ENCODE data around the gene SPINT3.

SPINT3 gene

GRCh38 chr20:45523821-45524220, 8.4 kb upstream of the SPINT3 start:
- H3K79me2 ChIP-seq (ENCODE audit: control insufficient read depth, low read length) = no peaks in the 10 kb centered on the region
- no peak overlapping the region for H3K27ac ChIP-seq (ENCODE audit: low read depth, low read length)
- no peaks in the 10 kb centered on the region for H3K4me1 ChIP-seq (ENCODE audit: control insufficient read depth, low read length)
- no peak overlapping the region for H3K4me2 ChIP-seq (ENCODE audit: low read length)
- no peaks in the 10 kb centered on the region for H3K9me2 ChIP-seq (replicated peaks; ENCODE audit: control insufficient read depth, low read length)
- peaks cover 10% of the 10 kb centered on the region; the same call in 1 of the 2 replicates for H3K27me3 ChIP-seq (ENCODE audit: control insufficient read depth, low read length)
- no peak for TF ChIP-seq CTCF (IDR thresholded peaks at IDR 0.05; ENCODE audit: low read depth, low read length, poor library complexity, severe bottlenecking)
- no peak for TF ChIP-seq EZH2phosphoT487 (IDR thresholded peaks at IDR 0.05; ENCODE audit: borderline replicate concordance, low read length)
- H4K20me1 ChIP-seq (ENCODE audit: control insufficient read depth, insufficient read depth, low read depth, low read length) = no peaks in the 10 kb centered on the region
- no peaks in the 10 kb centered on the region for H3F3A ChIP-seq (ENCODE audit: control insufficient read depth, insufficient read depth)
- no peaks in the 10 kb centered on the region for H3K9me3 ChIP-seq (ENCODE audit: control insufficient read depth, insufficient read depth, low read length)
- no peak overlapping the region for H3K4me3 ChIP-seq (ENCODE audit: low read length)
- H3K36me3 ChIP-seq (ENCODE audit: control insufficient read depth, low read length) = no peaks in the 10 kb centered on the region

- Histone ChIP-seq H3K9me2 (replicated peaks; ENCODE audit: control insufficient read depth, low read length) (no peaks in the 10 kb centered on the region), H3K4me1 (ENCODE audit: control insufficient read depth, low read length) (no peaks in the 10 kb centered on the region), H3K4me3 (ENCODE audit: low read length) (no peak overlapping the region), H3K36me3 (ENCODE audit: control insufficient read depth, low read length) (no peaks in the 10 kb centered on the region), H3K27me3 (ENCODE audit: control insufficient read depth, low read length) (peaks cover 7% of the 10 kb centered on the region; the same call in 1 of the 2 replicates), H3F3A (ENCODE audit: control insufficient read depth, insufficient read depth) (no peaks in the 10 kb centered on the region), H4K20me1 (ENCODE audit: control insufficient read depth, insufficient read depth, low read depth, low read length) (no peaks in the 10 kb centered on the region), H3K9me3 (ENCODE audit: control insufficient read depth, insufficient read depth, low read length) (no peaks in the 10 kb centered on the region), H3K4me2 (ENCODE audit: low read length) (no peak overlapping the region), H3K27ac (ENCODE audit: low read depth, low read length) (no peak overlapping the region), H3K79me2 (ENCODE audit: control insufficient read depth, low read length) (no peaks in the 10 kb centered on the region)
- TF ChIP-seq EZH2phosphoT487 (IDR thresholded peaks at IDR 0.05; ENCODE audit: borderline replicate concordance, low read length) (no peak), CTCF (IDR thresholded peaks at IDR 0.05; ENCODE audit: low read depth, low read length, poor library complexity, severe bottlenecking) (no peak)
These were observed 2.9 kb upstream of the SPINT3 start for GRCh38 chr20:45518282-45518681.

GRCh38 chr20:45510242-45510862, 5.1 kb downstream of the SPINT3 start:
- Histone ChIP-seq H3K36me3 (ENCODE audit: control insufficient read depth, low read length) (no peaks in the 10 kb centered on the region), H3K4me2 (ENCODE audit: low read length) (no peak overlapping the region), H3K4me3 (ENCODE audit: low read length) (no peak overlapping the region), H3K27ac (ENCODE audit: low read depth, low read length) (no peak overlapping the region), H3F3A (ENCODE audit: control insufficient read depth, insufficient read depth) (no peaks in the 10 kb centered on the region), H4K20me1 (ENCODE audit: control insufficient read depth, insufficient read depth, low read depth, low read length) (no peaks in the 10 kb centered on the region), H3K27me3 (ENCODE audit: control insufficient read depth, low read length) (0 out of 2 replicates have a peak, but pooled peaks cover 5% of the 10 kb centered on the region), H3K4me1 (ENCODE audit: control insufficient read depth, low read length) (no peaks in the 10 kb centered on the region), H3K9me2 (replicated peaks; ENCODE audit: control insufficient read depth, low read length) (no peaks in the 10 kb centered on the region), H3K79me2 (ENCODE audit: control insufficient read depth, low read length) (no peaks in the 10 kb centered on the region), H3K9me3 (ENCODE audit: control insufficient read depth, insufficient read depth, low read length) (no peaks in the 10 kb centered on the region)
- TF ChIP-seq EZH2phosphoT487 (IDR thresholded peaks at IDR 0.05; ENCODE audit: borderline replicate concordance, low read length) = no peak
- no peak for TF ChIP-seq CTCF (IDR thresholded peaks at IDR 0.05; ENCODE audit: low read depth, low read length, poor library complexity, severe bottlenecking)

All from DOHH2 (cell line).